H1 (cell line): Measurements from ENCODE around the gene HES5.

Experiments used
- BRCA1 ChIP-seq: IDR thresholded peaks from 2 replicates; pipeline ENCODE4 v1.6.1; 2012; ENCODE audit warnings: low read depth, low read length, improper control_type of control experiment
- CBX5 ChIP-seq: fragments of 300-800, 300-1000 bp; sonication (generic); IDR thresholded peaks from 2 replicates; pipeline ENCODE4 v1.7.1; 2016; ENCODE audit warnings: antibody characterized with exemption, low read length, low read depth
- CTBP2 ChIP-seq: IDR thresholded peaks from 2 replicates; pipeline ENCODE4 v1.7.0; 2011; ENCODE audit warnings: borderline replicate concordance, mild to moderate bottlenecking, moderate library complexity, mixed read lengths, low read length; ENCODE audit not compliant: insufficient read depth, insufficient read length
- CTCF ChIP-seq, 3 experiments: IDR thresholded peaks; 1 replicate in 2 of 3; 2 replicates in 1 of 3; pipeline versions ENCODE4 v1.5.1 to v1.6.1; 2011; ENCODE audit warnings: low read length in 3 of 3, mild to moderate bottlenecking in 3 of 3, inconsistent platforms in 2 of 3, low read depth in 1 of 3, moderate library complexity in 1 of 3; ENCODE audit not compliant: insufficient read depth in 1 of 3; ENCODE audit errors: control extremely low read depth in 1 of 3
- NRF1 ChIP-seq: IDR thresholded peaks from 2 replicates; pipeline ENCODE4 v1.6.1; 2011; ENCODE audit warnings: mild to moderate bottlenecking, low read depth, low read length, improper control_type of control experiment

GRCh38 chr1:2516946-2517345 is 13.1 kb downstream of the HES5 start:
- TF ChIP-seq CBX5 (no peak), CTBP2 (no peak), CTCF (IDR thresholded peaks at IDR 0.05; ENCODE audit: control extremely low read depth in 1 of 3, insufficient read depth in 1 of 3, low read depth in 1 of 3, low read length in 3 of 3) (no peak), BRCA1 (no peak), NRF1 (no peak)
